Measurements from ENCODE around the gene PTPRZ1.

The PTPRZ1 gene

GRCh38 chr7:121904120-121904519 lies 31.2 kb downstream of the PTPRZ1 start:
- ChIA-PET POLR2A (no interaction called here), CTCF (interaction anchor here (0.7 kb wide), 1 partner anchor 31 kb away, joined by 5 read pairs; no protein-coding TSS in a partner anchor)
- no peaks in the 10 kb centered on the region for H3K9me3 ChIP-seq (ENCODE audit: control insufficient read depth, insufficient read depth, low read depth, low read length)
- H3K4me3 ChIP-seq (ENCODE audit: low read depth, low read length) = no peak overlapping the region
- no peak for TF ChIP-seq IKZF3 (tag by site-specific recombination; IDR thresholded peaks at IDR 0.05)
- TF ChIP-seq ZBTB1 (tag by site-specific recombination; IDR thresholded peaks at IDR 0.05) = no peak
- no peak for TF ChIP-seq ZNF596 (tag by site-specific recombination; IDR thresholded peaks at IDR 0.05)
- no peak for TF ChIP-seq TRIM28 (IDR thresholded peaks at IDR 0.05; ENCODE audit: borderline replicate concordance, low read length)
- TF ChIP-seq ZNF571 (tag by site-specific recombination; IDR thresholded peaks at IDR 0.05) = no peak
- TF ChIP-seq ZEB2 (tag by site-specific recombination; IDR thresholded peaks at IDR 0.05) = no peak
- no peak for TF ChIP-seq ZNF280C (tag by site-specific recombination; IDR thresholded peaks at IDR 0.05)
- TF ChIP-seq YY2 (tag by site-specific recombination; IDR thresholded peaks at IDR 0.05) = no peak
- TF ChIP-seq ZNF155 (tag by site-specific recombination; IDR thresholded peaks at IDR 0.05) = no peak
- TF ChIP-seq ZNF221 (tag by site-specific recombination; IDR thresholded peaks at IDR 0.05; ENCODE audit: borderline replicate concordance) = no peak
- TF ChIP-seq ZNF514 (tag by site-specific recombination; IDR thresholded peaks at IDR 0.05) = no peak
- TF ChIP-seq ZBTB10 (tag by site-specific recombination; IDR thresholded peaks at IDR 0.05) = no peak
- TF ChIP-seq PRDM2 (tag by site-specific recombination; IDR thresholded peaks at IDR 0.05; ENCODE audit: borderline replicate concordance) = no peak
- no peak for TF ChIP-seq ZSCAN18 (tag by site-specific recombination; IDR thresholded peaks at IDR 0.05)
- no peak for TF ChIP-seq ZNF654 (tag by site-specific recombination; IDR thresholded peaks at IDR 0.05; ENCODE audit: low read depth)
- no peak for TF ChIP-seq ZNF341 (tag by site-specific recombination; IDR thresholded peaks at IDR 0.05; ENCODE audit: low read depth)
- TF ChIP-seq ZBTB49 (tag by site-specific recombination; IDR thresholded peaks at IDR 0.05; ENCODE audit: low read depth) = no peak
- TF ChIP-seq ZNF513 (tag by site-specific recombination; IDR thresholded peaks at IDR 0.05) = no peak
- H3K27ac ChIP-seq (ENCODE audit: extremely low read depth, low read depth, low read length) = no peak overlapping the region
- no peaks in the 10 kb centered on the region for H3K4me1 ChIP-seq (ENCODE audit: control insufficient read depth, insufficient read depth, low read length)
- no peaks in the 10 kb centered on the region for H3K36me3 ChIP-seq (ENCODE audit: control insufficient read depth in 2 of 2, insufficient read depth in 1 of 2, low read length in 2 of 2)
